CD4-positive, alpha-beta memory T cell (primary cell): ENCODE results near the gene SPACA1. TPM values are rescaled to one million over a fixed set of nuclear protein-coding genes. Genes with fewer than 3 reads are reported as not detected.

ENCODE experiments used
- CTCF ChIA-PET: fragments of 350-600 bp; sonication (Branson Sonifier 250); formaldehyde crosslinking; loops from one replicate; lab custom pipeline; 2021; ENCODE audit warnings: inconsistent platforms; ENCODE audit not compliant: partially characterized antibody; lab: Charles Lee
- POLR2A ChIA-PET: fragments of 350-600 bp; sonication (Branson Sonifier 250); formaldehyde crosslinking; loops from one replicate; lab custom pipeline; 2021; ENCODE audit not compliant: partially characterized antibody; lab: Charles Lee
- DNase-seq, 5 donors: peaks; one replicate each; pipeline versions ENCODE4 v3.0.0 to v3.0.0-alpha.2; 2020 to 2022; ENCODE audit warnings: mixed read lengths in 1 of 5
- H3K27ac ChIP-seq: one replicate; pipeline ENCODE4 v1.7.0; 2013; ENCODE audit warnings: low read depth, low read length
- H3K27me3 ChIP-seq: 2 replicates; pipeline ENCODE4 v1.7.0; 2013; ENCODE audit warnings: mild to moderate bottlenecking, low read length, moderate library complexity; ENCODE audit not compliant: insufficient read depth
- H3K36me3 ChIP-seq: 2 replicates; pipeline ENCODE4 v1.7.0; 2013; ENCODE audit warnings: mild to moderate bottlenecking, low read length, moderate library complexity; ENCODE audit not compliant: insufficient read depth
- H3K4me1 ChIP-seq: 2 replicates; pipeline ENCODE4 v1.7.0; 2013; ENCODE audit warnings: mild to moderate bottlenecking, low read length, moderate library complexity; ENCODE audit not compliant: insufficient read depth
- H3K4me3 ChIP-seq, 2 donors: one replicate each; pipeline ENCODE4 v1.7.0; 2013; ENCODE audit warnings: low read length in 2 of 2, mild to moderate bottlenecking in 1 of 2
- H3K9me3 ChIP-seq, 2 donors: one replicate each; pipeline ENCODE4 v1.7.0; 2013; ENCODE audit warnings: low read length in 2 of 2, control low read depth in 1 of 2; ENCODE audit not compliant: control insufficient read depth in 1 of 2
- H3K27ac Mint-ChIP-seq, 7 donors: one replicate each; pipeline ENCODE4 v1.8.0; 2020 to 2021; ENCODE audit warnings: mixed read lengths in 7 of 7, mild to moderate bottlenecking in 6 of 7, inconsistent platforms in 3 of 7, moderate library complexity in 3 of 7
- H3K27me3 Mint-ChIP-seq, 2 donors: one replicate each; pipeline ENCODE4 v1.8.0; 2020 to 2021; ENCODE audit warnings: mixed read lengths in 2 of 2
- H3K36me3 Mint-ChIP-seq, 2 donors: one replicate each; pipeline ENCODE4 v1.8.0; 2020 to 2021; ENCODE audit warnings: mixed read lengths in 2 of 2, inconsistent platforms in 1 of 2, mild to moderate bottlenecking in 1 of 2
- H3K4me1 Mint-ChIP-seq, 4 donors: one replicate each; pipeline ENCODE4 v1.8.0; 2020 to 2021; ENCODE audit warnings: mixed read lengths in 4 of 4, mild to moderate bottlenecking in 1 of 4
- H3K4me3 Mint-ChIP-seq, 8 donors: one replicate each; pipeline ENCODE4 v1.8.0; 2020 to 2021; ENCODE audit warnings: mixed read lengths in 8 of 8, mild to moderate bottlenecking in 7 of 8, moderate library complexity in 6 of 8, inconsistent platforms in 3 of 8
- H3K9me3 Mint-ChIP-seq, 8 donors: one replicate each; pipeline ENCODE4 v1.8.0; 2020 to 2021; ENCODE audit warnings: mixed read lengths in 8 of 8, mild to moderate bottlenecking in 5 of 8, inconsistent platforms in 3 of 8, moderate library complexity in 1 of 8
- intact Hi-C: fragments of 100-400 bp; cut with micrococcal nuclease; formaldehyde crosslinking; loops from one replicate; pipeline ENCODE4 v1.15.1; 2023
- polyA plus RNA-seq, 2 donors: library from polyadenylated mRNA; unstranded; fragments of 300-500 nt; fragmentation: Illumina TruSeq; gene quantifications; one replicate each; pipeline ENCODE4 v1.2.3, GENCODE V29; 2021
- total RNA-seq, 2 experiments: library from RNA; stranded (reverse); gene quantifications; one replicate each; pipeline ENCODE4 v1.2.3, GENCODE V29; 2021

Gene SPACA1
- total and polyA plus RNA-seq, 4 experiments from 2014 or later = not detected

GRCh38 chr6:88086792-88087191 lies 39.2 kb downstream of the SPACA1 start:
- Mint-ChIP-seq H3K36me3 (no peaks in the 10 kb centered on the region), H3K4me3 (no peak overlapping the region), H3K27ac (no peak overlapping the region), H3K27me3 (peaks cover 7 to 13% of the 10 kb centered on the region in 2 donors), H3K4me1 (no peaks in the 10 kb centered on the region), H3K9me3 (peaks cover 0 to 6% (median 2%) of the 10 kb centered on the region in 8 donors)
- DNase-seq = no peak
- H3K27ac ChIP-seq = no peak overlapping the region
- H3K9me3 ChIP-seq = no peaks in the 10 kb centered on the region
- no peaks in the 10 kb centered on the region for H3K4me1 ChIP-seq
- intact Hi-C loops = no loop called here
- H3K4me3 ChIP-seq = no peak overlapping the region
- no peaks in the 10 kb centered on the region for H3K27me3 ChIP-seq
- ChIA-PET POLR2A (no interaction called here), CTCF (no interaction called here)
- H3K36me3 ChIP-seq = no peaks in the 10 kb centered on the region

DNA sequence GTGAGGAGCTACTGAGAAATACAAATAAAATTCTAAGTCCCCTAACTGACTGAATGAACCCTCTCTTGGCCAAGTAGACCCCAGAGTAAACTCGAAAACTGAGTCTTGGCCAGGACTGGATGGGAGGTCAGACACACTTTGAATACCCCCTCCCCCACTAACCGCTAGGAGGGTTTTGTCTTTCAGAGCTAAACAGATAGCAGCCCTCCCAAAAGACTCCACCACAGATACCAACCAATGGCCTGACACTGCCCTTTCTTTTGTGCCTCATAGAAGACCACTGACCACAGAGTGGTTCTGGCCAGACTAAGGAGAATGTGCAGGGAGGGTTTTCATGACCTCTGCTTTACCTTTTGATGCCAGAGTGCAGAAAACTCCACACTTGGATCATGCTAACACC lies 42.1 kb downstream of the SPACA1 start:
- Histone ChIP-seq H3K36me3 (no peaks in the 10 kb centered on the region), H3K4me1 (no peaks in the 10 kb centered on the region), H3K27ac (no peak overlapping the region), H3K4me3 (no peak overlapping the region), H3K27me3 (no peaks in the 10 kb centered on the region), H3K9me3 (no peaks in the 10 kb centered on the region)
- DNase-seq = no peak
- Mint-ChIP-seq H3K4me1 (no peaks in the 10 kb centered on the region), H3K9me3 (peaks cover 0 to 1% (median 0%) of the 10 kb centered on the region in 8 donors), H3K36me3 (no peaks in the 10 kb centered on the region), H3K4me3 (no peak overlapping the region), H3K27me3 (peaks cover 12 to 15% of the 10 kb centered on the region in 2 donors), H3K27ac (no peak overlapping the region)
- intact Hi-C loops = no loop called here
- ChIA-PET POLR2A (interaction anchor here (0.5 kb wide), 1 partner anchor 17 kb away, joined by 3 read pairs; no protein-coding TSS in a partner anchor), CTCF (no interaction called here)

- ChIA-PET CTCF (interaction anchor here (1.2 kb wide), 1 partner anchor 19 kb away, joined by 3 read pairs; no protein-coding TSS in a partner anchor), POLR2A (no interaction called here)
- no peak for DNase-seq
These were observed 58.2 kb downstream of the SPACA1 start for GRCh38 chr6:88105741-88106340.

DNA sequence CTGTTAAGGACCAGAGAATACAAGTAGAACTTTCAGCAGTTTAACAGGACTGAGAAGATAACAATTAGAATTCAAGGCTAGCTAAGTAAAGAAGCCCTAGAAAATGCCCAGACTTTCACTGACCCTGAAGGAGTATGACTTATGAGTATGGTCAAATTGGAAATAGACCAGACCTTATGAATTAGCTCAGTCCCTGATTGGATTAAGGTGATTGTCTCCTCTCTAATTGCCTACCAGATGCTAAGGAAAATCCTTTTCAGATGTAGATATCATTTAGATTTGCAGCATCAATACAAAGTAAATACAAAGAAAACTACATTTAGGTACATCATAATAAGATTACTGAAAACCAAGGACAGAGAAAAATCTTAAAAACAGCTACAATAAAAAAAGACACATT lies 59.6 kb downstream of the SPACA1 start:
- H3K4me1 ChIP-seq = no peaks in the 10 kb centered on the region
- H3K4me3 Mint-ChIP-seq = no peak overlapping the region
- no peaks in the 10 kb centered on the region for H3K9me3 ChIP-seq
- H3K4me1 Mint-ChIP-seq = no peaks in the 10 kb centered on the region
- CTCF ChIA-PET = no interaction called here
- H3K36me3 Mint-ChIP-seq = no peaks in the 10 kb centered on the region
- H3K36me3 ChIP-seq = no peaks in the 10 kb centered on the region
- POLR2A ChIA-PET = no interaction called here
- DNase-seq = no peak
- H3K27me3 ChIP-seq = no peaks in the 10 kb centered on the region
- peaks cover 7 to 10% of the 10 kb centered on the region in 2 donors for H3K27me3 Mint-ChIP-seq
- no peaks in the 10 kb centered on the region for H3K9me3 Mint-ChIP-seq
- intact Hi-C loops = no loop called here
- no peak overlapping the region for H3K27ac ChIP-seq
- no peak overlapping the region for H3K27ac Mint-ChIP-seq
- H3K4me3 ChIP-seq = no peak overlapping the region

More at GRCh38 chr6:88105741-88106340, 58.2 kb downstream of the SPACA1 start:
- Mint-ChIP-seq H3K4me3 (no peak overlapping the region), H3K27ac (no peak overlapping the region), H3K9me3 (no peaks in the 10 kb centered on the region), H3K36me3 (no peaks in the 10 kb centered on the region), H3K27me3 (peaks cover 5 to 8% of the 10 kb centered on the region in 2 donors), H3K4me1 (no peaks in the 10 kb centered on the region)
- no peak overlapping the region for H3K4me3 ChIP-seq
- H3K27me3 ChIP-seq = no peaks in the 10 kb centered on the region
- H3K4me1 ChIP-seq = no peaks in the 10 kb centered on the region
- intact Hi-C loops = no loop called here
- no peaks in the 10 kb centered on the region for H3K9me3 ChIP-seq
- H3K27ac ChIP-seq = no peak overlapping the region
- H3K36me3 ChIP-seq = no peaks in the 10 kb centered on the region

DNA sequence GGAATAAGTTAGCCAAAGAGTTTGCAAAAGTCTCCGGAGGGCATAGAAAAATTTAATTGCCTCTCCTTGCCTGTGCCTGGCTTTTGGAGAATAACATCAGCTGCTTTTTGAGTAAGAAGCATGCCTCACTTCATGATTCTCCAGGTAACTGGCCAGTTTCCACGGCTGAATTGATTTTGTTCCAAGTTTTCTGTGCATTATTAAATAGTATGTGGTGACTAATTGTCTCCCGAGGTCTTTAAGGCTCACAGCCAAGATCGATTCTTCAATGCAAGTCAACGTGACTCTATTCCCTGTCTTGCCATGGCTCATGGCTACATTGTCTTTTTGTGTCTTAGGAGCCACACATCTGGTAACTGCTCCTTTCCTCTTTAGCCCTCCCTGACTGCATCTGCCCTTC lies 64.3 kb downstream of the SPACA1 start:
- DNase-seq = no peak
- no peak overlapping the region for H3K4me3 Mint-ChIP-seq
- ChIA-PET CTCF (no interaction called here), POLR2A (no interaction called here)
- no peaks in the 10 kb centered on the region for H3K36me3 ChIP-seq
- H3K27me3 Mint-ChIP-seq = peaks cover 14 to 22% of the 10 kb centered on the region in 2 donors
- peaks cover 0 to 2% (median 0%) of the 10 kb centered on the region in 8 donors for H3K9me3 Mint-ChIP-seq
- no peak overlapping the region for H3K27ac ChIP-seq
- no peaks in the 10 kb centered on the region for H3K9me3 ChIP-seq
- H3K4me1 ChIP-seq = no peaks in the 10 kb centered on the region
- H3K4me3 ChIP-seq = no peak overlapping the region
- no peaks in the 10 kb centered on the region for H3K27me3 ChIP-seq
- intact Hi-C loops = no loop called here
- no peaks in the 10 kb centered on the region for H3K4me1 Mint-ChIP-seq
- no peaks in the 10 kb centered on the region for H3K36me3 Mint-ChIP-seq
- no peak overlapping the region for H3K27ac Mint-ChIP-seq

DNA sequence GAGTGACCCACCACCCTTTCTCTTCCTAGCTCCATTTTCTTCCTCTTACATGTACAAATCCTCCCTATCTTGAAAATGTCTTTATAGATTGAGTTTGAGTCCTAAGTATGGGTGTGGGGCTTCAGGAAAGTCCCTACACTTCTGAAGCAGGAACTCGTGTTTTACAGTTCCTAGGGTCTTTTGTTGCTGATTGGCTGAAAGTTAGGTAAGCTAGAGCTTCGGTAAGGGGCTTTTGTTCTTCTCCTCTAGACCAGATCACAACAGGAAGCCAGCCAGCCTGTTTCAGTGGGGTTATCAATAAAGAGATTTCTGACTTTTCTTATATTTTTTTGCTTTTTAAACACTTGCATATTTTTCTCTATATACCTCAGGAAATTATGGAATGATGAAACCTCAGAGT lies 67.2 kb downstream of the SPACA1 start:
- intact Hi-C loops = no loop called here
- no peak overlapping the region for H3K27ac ChIP-seq
- CTCF ChIA-PET = no interaction called here
- H3K9me3 ChIP-seq = no peaks in the 10 kb centered on the region
- H3K4me3 ChIP-seq = no peak overlapping the region
- POLR2A ChIA-PET = no interaction called here
- H3K4me3 Mint-ChIP-seq = no peak overlapping the region
- H3K4me1 ChIP-seq = no peaks in the 10 kb centered on the region
- no peak for DNase-seq
- no peak overlapping the region for H3K27ac Mint-ChIP-seq
- H3K36me3 Mint-ChIP-seq = no peaks in the 10 kb centered on the region
- H3K27me3 Mint-ChIP-seq = peaks cover 16 to 22% of the 10 kb centered on the region in 2 donors
- no peaks in the 10 kb centered on the region for H3K36me3 ChIP-seq
- H3K27me3 ChIP-seq = no peaks in the 10 kb centered on the region
- no peaks in the 10 kb centered on the region for H3K4me1 Mint-ChIP-seq
- H3K9me3 Mint-ChIP-seq = peaks cover 0 to 3% (median 0%) of the 10 kb centered on the region in 8 donors

DNA sequence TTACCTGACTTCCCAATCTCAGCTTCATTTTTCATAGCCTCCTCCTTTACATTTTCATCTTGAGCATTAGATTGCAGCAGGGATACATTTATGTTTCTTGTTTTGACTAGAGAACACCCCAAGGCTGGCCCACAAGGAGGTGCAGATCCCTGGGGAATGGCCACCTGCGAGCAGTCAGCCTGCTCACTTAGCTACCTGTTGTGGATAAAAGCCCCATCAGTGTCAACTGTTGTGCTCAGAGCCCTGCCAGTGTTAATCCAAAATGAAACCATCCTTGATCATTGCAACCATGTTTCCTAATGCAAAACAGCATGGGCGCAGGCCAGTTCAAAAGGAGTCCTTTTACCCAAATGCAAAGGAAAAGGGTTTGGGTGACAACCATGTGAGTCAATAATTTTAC lies 67.7 kb downstream of the SPACA1 start:
- DNase-seq = no peak
- Mint-ChIP-seq H3K27me3 (peaks cover 16 to 23% of the 10 kb centered on the region in 2 donors), H3K36me3 (no peaks in the 10 kb centered on the region), H3K4me1 (no peaks in the 10 kb centered on the region), H3K27ac (no peak overlapping the region), H3K9me3 (peaks cover 0 to 5% (median 0%) of the 10 kb centered on the region in 8 donors), H3K4me3 (no peak overlapping the region)
- ChIA-PET POLR2A (no interaction called here), CTCF (no interaction called here)
- intact Hi-C loops = no loop called here
- no peak overlapping the region for H3K4me3 ChIP-seq
- no peaks in the 10 kb centered on the region for H3K27me3 ChIP-seq
- H3K9me3 ChIP-seq = no peaks in the 10 kb centered on the region
- H3K36me3 ChIP-seq = no peaks in the 10 kb centered on the region
- no peak overlapping the region for H3K27ac ChIP-seq
- H3K4me1 ChIP-seq = no peaks in the 10 kb centered on the region
